H9 (cell line): ENCODE results near the gene ITPRIPL2. TPM values are rescaled to one million over a fixed set of nuclear protein-coding genes. Genes with fewer than 3 reads are reported as not detected.

Experiments
- DNase-seq: peaks from one replicate; pipeline ENCODE4 v3.0.0-alpha.2; 2017
- H2AFZ ChIP-seq: one replicate; pipeline ENCODE4 v1.6.1; 2013; ENCODE audit warnings: mild to moderate bottlenecking, low read length, control low read depth, moderate library complexity
- H2AK5ac ChIP-seq: 2 replicates; pipeline ENCODE4 v1.6.1; 2013; ENCODE audit warnings: low read length, control low read depth, mixed read lengths; ENCODE audit not compliant: insufficient read length
- H2BK120ac ChIP-seq: one replicate; pipeline ENCODE4 v1.6.1; 2013; ENCODE audit warnings: low read depth, mild to moderate bottlenecking, low read length, control low read depth, inconsistent platforms; ENCODE audit not compliant: poor library complexity, severe bottlenecking
- H2BK12ac ChIP-seq: 2 replicates; pipeline ENCODE4 v1.6.1; 2013; ENCODE audit warnings: low read length, control low read depth, mixed read lengths, low read depth; ENCODE audit not compliant: insufficient read length
- H2BK15ac ChIP-seq: 2 replicates; pipeline ENCODE4 v1.6.1; 2013; ENCODE audit warnings: low read depth, low read length, control low read depth
- H2BK20ac ChIP-seq: one replicate; pipeline ENCODE4 v1.6.1; 2013; ENCODE audit warnings: low read depth, mild to moderate bottlenecking, low read length, control low read depth, inconsistent platforms; ENCODE audit not compliant: poor library complexity, severe bottlenecking
- H2BK5ac ChIP-seq: 2 replicates; pipeline ENCODE4 v1.6.1; 2013; ENCODE audit warnings: low read length, control low read depth, mixed read lengths; ENCODE audit not compliant: insufficient read length
- H3K14ac ChIP-seq: 2 replicates; pipeline ENCODE4 v1.6.1; 2013; ENCODE audit warnings: low read length, control low read depth; ENCODE audit not compliant: insufficient read depth
- H3K18ac ChIP-seq: 2 replicates; pipeline ENCODE4 v1.6.1; 2013; ENCODE audit warnings: low read depth, mild to moderate bottlenecking, mixed read lengths, low read length, control low read depth; ENCODE audit not compliant: insufficient read length
- H3K23ac ChIP-seq: 2 replicates; pipeline ENCODE4 v1.6.1; 2013; ENCODE audit warnings: low read length, control low read depth, mixed read lengths, low read depth; ENCODE audit not compliant: insufficient read length
- H3K23me2 ChIP-seq: 2 replicates; pipeline ENCODE4 v1.6.1; 2013; ENCODE audit warnings: low read depth, mild to moderate bottlenecking, mixed read lengths, low read length, control low read depth; ENCODE audit not compliant: insufficient read length, poor library complexity, severe bottlenecking
- H3K27ac ChIP-seq: 2 replicates; pipeline ENCODE4 v1.5.1; 2013; ENCODE audit warnings: low read length, control low read depth, mixed read lengths, low read depth; ENCODE audit not compliant: insufficient read length
- H3K27me3 ChIP-seq: 2 replicates; pipeline ENCODE4 v1.6.1; 2013; ENCODE audit warnings: low read length, control low read depth, inconsistent platforms; ENCODE audit not compliant: insufficient read depth
- H3K4ac ChIP-seq: 2 replicates; pipeline ENCODE4 v1.6.1; 2013; ENCODE audit warnings: low read depth, mild to moderate bottlenecking, control low read depth, inconsistent platforms, low read length, moderate library complexity
- H3K4me1 ChIP-seq: 2 replicates; pipeline ENCODE4 v1.6.1; 2013; ENCODE audit warnings: low read length, control low read depth, inconsistent platforms; ENCODE audit not compliant: insufficient read depth
- H3K4me2 ChIP-seq: 2 replicates; pipeline ENCODE4 v1.6.1; 2013; ENCODE audit warnings: low read length, control low read depth, mixed read lengths; ENCODE audit not compliant: insufficient read length, insufficient read depth
- H3K56ac ChIP-seq: 2 replicates; pipeline ENCODE4 v1.6.1; 2013; ENCODE audit warnings: low read depth, mild to moderate bottlenecking, mixed read lengths, low read length, control low read depth; ENCODE audit not compliant: insufficient read length
- H3K79me1 ChIP-seq: 2 replicates; pipeline ENCODE4 v1.6.1; 2013; ENCODE audit warnings: low read depth, mild to moderate bottlenecking, moderate library complexity, low read length, control low read depth, inconsistent platforms; ENCODE audit not compliant: insufficient read depth, poor library complexity, severe bottlenecking
- H3K79me2 ChIP-seq: 2 replicates; pipeline ENCODE4 v1.6.1; 2013; ENCODE audit warnings: low read length, control low read depth, inconsistent platforms; ENCODE audit not compliant: insufficient read depth
- H3K9ac ChIP-seq: 2 replicates; pipeline ENCODE4 v1.6.1; 2013; ENCODE audit warnings: low read length, control low read depth, mixed read lengths; ENCODE audit not compliant: insufficient read length; ENCODE audit errors: extremely low read depth
- H3K9me3 ChIP-seq: one replicate; pipeline ENCODE4 v1.6.1; 2013; ENCODE audit warnings: low read depth, low read length, inconsistent platforms; ENCODE audit not compliant: control insufficient read depth
- H3T11ph ChIP-seq: one replicate; pipeline ENCODE4 v1.6.1; 2013; ENCODE audit warnings: mild to moderate bottlenecking, low read length, control low read depth, inconsistent platforms
- H4K20me1 ChIP-seq: one replicate; pipeline ENCODE4 v1.6.1; 2013; ENCODE audit not compliant: control insufficient read depth, insufficient read length, insufficient read depth
- H4K5ac ChIP-seq: 2 replicates; pipeline ENCODE4 v1.6.1; 2013; ENCODE audit warnings: low read depth, mild to moderate bottlenecking, mixed read lengths, low read length, control low read depth; ENCODE audit not compliant: insufficient read length
- H4K8ac ChIP-seq: replicated peaks from 2 replicates; pipeline ENCODE4 v1.6.1; 2013; ENCODE audit warnings: low read length, control low read depth, mixed read lengths, low read depth; ENCODE audit not compliant: insufficient read length
- H4K91ac ChIP-seq: 2 replicates; pipeline ENCODE4 v1.6.1; 2013; ENCODE audit warnings: low read depth, mild to moderate bottlenecking, moderate library complexity, mixed read lengths, low read length, control low read depth; ENCODE audit not compliant: insufficient read length
- H3K27ac Mint-ChIP-seq, 3 experiments: 2 replicates in 2 of 3; 3 replicates in 1 of 3; pipeline ENCODE4 v1.8.0; 2020 to 2021; ENCODE audit warnings: mixed read lengths in 3 of 3, mild to moderate bottlenecking in 1 of 3, moderate library complexity in 1 of 3
- H3K27me3 Mint-ChIP-seq: 2 replicates; pipeline ENCODE4 v1.8.0; 2021; ENCODE audit warnings: low read depth, mild to moderate bottlenecking, moderate library complexity, mixed read lengths
- H3K36me3 Mint-ChIP-seq, 3 experiments: 2 replicates in 2 of 3; 3 replicates in 1 of 3; pipeline ENCODE4 v1.8.0; 2020 to 2021; ENCODE audit warnings: low read depth in 3 of 3, mixed read lengths in 3 of 3; ENCODE audit not compliant: insufficient read depth in 1 of 3
- H3K4me1 Mint-ChIP-seq, 2 experiments: 2 replicates each; pipeline ENCODE4 v1.8.0; 2020; ENCODE audit warnings: mixed read lengths in 2 of 2
- H3K4me3 Mint-ChIP-seq, 2 experiments: 2 replicates in 1 of 2; 3 replicates in 1 of 2; pipeline ENCODE4 v1.8.0; 2020 to 2021; ENCODE audit warnings: mild to moderate bottlenecking in 2 of 2, mixed read lengths in 2 of 2, moderate library complexity in 1 of 2
- H3K9me3 Mint-ChIP-seq, 2 experiments: 2 replicates in 1 of 2; 3 replicates in 1 of 2; pipeline ENCODE4 v1.8.0; 2020; ENCODE audit warnings: mild to moderate bottlenecking in 2 of 2, mixed read lengths in 2 of 2, moderate library complexity in 1 of 2
- WGBS: extraction: QIAGEN DNeasy Blood & Tissue Kit; methylation state at CpG from one replicate; pipeline ENCODE4 v1.1.7; 2013; ENCODE audit warnings: missing lambda C conversion rate, low lambda C conversion rate, mixed read lengths; ENCODE audit not compliant: insufficient read length; ENCODE audit errors: extremely low coverage; 5-methylcytosine and 5-hydroxymethylcytosine counted together
- total RNA-seq: library from RNA; stranded (reverse); gene quantifications from 2 replicates; pipeline ENCODE4 v1.2.1, GENCODE V29; 2021
- TF ChIP-seq, protein P1 (sequence below): fragments of 200-600 bp; sonication (generic); conservative IDR thresholded peaks from 3 replicates; pipeline ENCODE4 v1.8.0; 2021; ENCODE audit warnings: antibody characterized with exemption, mild to moderate bottlenecking

The ITPRIPL2 gene
- total RNA-seq, 1 experiment from 2014 or later = 9.1 TPM

DNA sequence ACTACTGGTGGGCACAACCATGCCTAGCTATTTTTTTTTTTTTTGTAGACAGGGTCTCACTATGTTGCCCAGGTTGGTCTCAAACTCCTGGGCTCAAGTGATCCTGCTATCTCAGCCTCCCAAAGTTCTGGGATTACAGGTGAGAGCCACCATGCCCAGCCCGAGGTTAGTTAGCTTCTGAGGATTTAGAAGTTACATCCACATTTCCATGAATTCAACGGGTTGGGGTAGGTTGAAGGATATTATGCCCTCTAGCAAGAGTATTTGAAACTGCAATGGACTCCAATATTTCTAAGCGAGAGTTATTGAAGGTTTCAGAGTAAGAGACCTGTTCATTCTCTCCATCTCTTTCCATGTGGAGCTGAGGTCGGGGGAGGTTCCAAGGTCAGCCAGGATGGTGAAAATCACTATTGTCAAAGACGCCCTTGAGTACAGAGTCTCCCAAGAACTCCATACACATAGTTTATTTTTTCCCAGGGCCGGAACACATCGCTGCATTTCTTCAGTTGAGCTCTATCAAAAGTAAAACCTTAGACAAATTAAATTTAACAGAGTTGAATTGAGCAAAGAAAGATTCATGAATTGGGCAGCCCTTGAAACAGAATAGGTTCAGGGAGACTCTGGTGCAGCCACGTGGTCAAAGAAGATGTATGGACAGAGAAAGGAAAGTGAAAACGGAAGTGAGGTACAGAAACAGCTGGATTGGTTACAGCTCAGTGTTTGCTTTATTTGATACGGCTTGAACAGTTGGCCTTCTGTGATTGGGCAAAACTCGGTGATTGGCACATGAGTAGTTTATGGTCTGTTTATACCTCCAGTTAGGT lies 19.0 kb upstream of the ITPRIPL2 start:
- TF ChIP-seq, protein P1, sequence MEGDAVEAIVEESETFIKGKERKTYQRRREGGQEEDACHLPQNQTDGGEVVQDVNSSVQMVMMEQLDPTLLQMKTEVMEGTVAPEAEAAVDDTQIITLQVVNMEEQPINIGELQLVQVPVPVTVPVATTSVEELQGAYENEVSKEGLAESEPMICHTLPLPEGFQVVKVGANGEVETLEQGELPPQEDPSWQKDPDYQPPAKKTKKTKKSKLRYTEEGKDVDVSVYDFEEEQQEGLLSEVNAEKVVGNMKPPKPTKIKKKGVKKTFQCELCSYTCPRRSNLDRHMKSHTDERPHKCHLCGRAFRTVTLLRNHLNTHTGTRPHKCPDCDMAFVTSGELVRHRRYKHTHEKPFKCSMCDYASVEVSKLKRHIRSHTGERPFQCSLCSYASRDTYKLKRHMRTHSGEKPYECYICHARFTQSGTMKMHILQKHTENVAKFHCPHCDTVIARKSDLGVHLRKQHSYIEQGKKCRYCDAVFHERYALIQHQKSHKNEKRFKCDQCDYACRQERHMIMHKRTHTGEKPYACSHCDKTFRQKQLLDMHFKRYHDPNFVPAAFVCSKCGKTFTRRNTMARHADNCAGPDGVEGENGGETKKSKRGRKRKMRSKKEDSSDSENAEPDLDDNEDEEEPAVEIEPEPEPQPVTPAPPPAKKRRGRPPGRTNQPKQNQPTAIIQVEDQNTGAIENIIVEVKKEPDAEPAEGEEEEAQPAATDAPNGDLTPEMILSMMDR = peak; percentile 33; the same call in 2 of the 3 replicates
- no peak overlapping the region for H2BK20ac ChIP-seq
- H3K4me1 ChIP-seq = no peaks in the 10 kb centered on the region
- no peak for DNase-seq
- H3K4ac ChIP-seq = no peak overlapping the region
- H3K14ac ChIP-seq = no peak overlapping the region
- H2AK5ac ChIP-seq = no peak overlapping the region
- no peak overlapping the region for H2BK15ac ChIP-seq
- no peak overlapping the region for H4K91ac ChIP-seq
- no peaks in the 10 kb centered on the region for H3K79me2 ChIP-seq
- no peak overlapping the region for H2BK5ac ChIP-seq
- H2AFZ ChIP-seq = no peak overlapping the region
- no peak overlapping the region for H2BK12ac ChIP-seq
- H3K18ac ChIP-seq = no peak overlapping the region
- no peaks in the 10 kb centered on the region for H3K9me3 ChIP-seq
- no peak overlapping the region for H2BK120ac ChIP-seq
- H3K27ac ChIP-seq = no peak overlapping the region
- Mint-ChIP-seq H3K9me3 (peaks cover 5 to 8% of the 10 kb centered on the region in 2 experiments; a peak in 4 of 5 replicates), H3K4me3 (no peak overlapping the region), H3K36me3 (peaks cover 0 to 2% (median 0%) of the 10 kb centered on the region in 3 experiments; a peak in 3 of 7 replicates), H3K27ac (no peak overlapping the region), H3K4me1 (peaks cover 5 to 6% of the 10 kb centered on the region in 2 experiments; a peak in 2 of 4 replicates), H3K27me3 (peaks cover 2% of the 10 kb centered on the region; the same call in 1 of the 2 replicates)
- no peak overlapping the region for H4K5ac ChIP-seq
- no peaks in the 10 kb centered on the region for H3K79me1 ChIP-seq
- H3K56ac ChIP-seq = no peak overlapping the region
- WGBS = no CpG with 5 or more reads among the region's 11 CpGs
- no peak overlapping the region for H3K4me2 ChIP-seq
- no peak overlapping the region for H3K9ac ChIP-seq
- no peak overlapping the region for H3K23ac ChIP-seq
- no peaks in the 10 kb centered on the region for H4K20me1 ChIP-seq
- H3T11ph ChIP-seq = no peak overlapping the region
- H3K23me2 ChIP-seq = no peaks in the 10 kb centered on the region
- H3K27me3 ChIP-seq = no peaks in the 10 kb centered on the region
- H4K8ac ChIP-seq = no peak overlapping the region
